ENCODE data around the gene C3orf80. TPM values are rescaled to one million over a fixed set of nuclear protein-coding genes. Genes with fewer than 3 reads are reported as not detected.

C3orf80 gene
- total RNA-seq, 1 donor from 2014 or later: not detected

- peaks cover under 1% of the 10 kb centered on the region for H3K27me3 Mint-ChIP-seq
- no peak for TF ChIP-seq CTCF (IDR thresholded peaks at IDR 0.05)
- H3K27ac Mint-ChIP-seq: no peak overlapping the region
- peaks cover 9% of the 10 kb centered on the region for H3K9me3 Mint-ChIP-seq
- H3K4me3 Mint-ChIP-seq: no peak overlapping the region
- DNase-seq (no peak), ATAC-seq (ENCODE audit: low read depth) (no peak)
- H3K36me3 Mint-ChIP-seq (ENCODE audit: low read depth): no peaks in the 10 kb centered on the region
- intact Hi-C loops (cut with micrococcal nuclease): no loop called here
- no peaks in the 10 kb centered on the region for H3K4me1 Mint-ChIP-seq
- CTCF ChIA-PET: no interaction called here
- POLR2A ChIA-PET: no interaction called here
Measured at GRCh38 chr3:160245261-160245800, 20.1 kb downstream of the C3orf80 start.

DNA sequence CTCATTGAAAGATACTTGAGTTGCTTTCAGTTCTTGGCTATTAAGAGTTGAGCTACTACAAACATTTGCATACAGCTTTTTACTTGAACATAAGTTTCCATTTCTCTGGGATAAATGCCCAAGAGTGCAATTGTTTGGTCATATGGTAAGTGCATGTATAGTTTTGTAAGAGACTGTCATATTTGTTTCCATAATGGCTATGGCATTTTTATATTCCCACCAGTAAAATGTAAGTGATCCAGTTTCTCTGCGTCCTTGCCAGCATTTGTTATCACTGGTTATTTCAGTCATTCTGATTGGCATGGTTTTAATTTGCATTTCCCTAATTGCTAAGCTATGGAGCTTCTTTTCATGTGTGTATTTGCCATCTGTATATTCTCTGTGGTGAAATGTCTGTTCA is 22.5 kb downstream of the C3orf80 start:
- DNase-seq (no peak), ATAC-seq (ENCODE audit: low read depth) (no peak)
- Mint-ChIP-seq H3K36me3 (ENCODE audit: low read depth) (no peaks in the 10 kb centered on the region), H3K4me1 (no peaks in the 10 kb centered on the region), H3K27me3 (no peaks in the 10 kb centered on the region), H3K27ac (no peak overlapping the region), H3K4me3 (no peak overlapping the region), H3K9me3 (peaks cover 9% of the 10 kb centered on the region)
- TF ChIP-seq CTCF (IDR thresholded peaks at IDR 0.05): no peak
- ChIA-PET CTCF (no interaction called here), POLR2A (no interaction called here)
- intact Hi-C loops (cut with micrococcal nuclease): no loop called here

- Mint-ChIP-seq H3K36me3 (ENCODE audit: low read depth) (peaks cover 2% of the 10 kb centered on the region), H3K27ac (no peak overlapping the region), H3K9me3 (no peaks in the 10 kb centered on the region), H3K4me1 (no peaks in the 10 kb centered on the region), H3K27me3 (no peaks in the 10 kb centered on the region), H3K4me3 (no peak overlapping the region)
- DNase-seq (no peak), ATAC-seq (ENCODE audit: low read depth) (no peak)
- ChIA-PET POLR2A (no interaction called here), CTCF (no interaction called here)
- intact Hi-C loops (cut with micrococcal nuclease): no loop called here
- TF ChIP-seq CTCF (IDR thresholded peaks at IDR 0.05): no peak
Measured at GRCh38 chr3:160253298-160253697, 28.1 kb downstream of the C3orf80 start.

- DNase-seq (no peak), ATAC-seq (ENCODE audit: low read depth) (no peak)
- ChIA-PET CTCF (no interaction called here), POLR2A (no interaction called here)
- Mint-ChIP-seq H3K36me3 (ENCODE audit: low read depth) (peaks cover 5% of the 10 kb centered on the region), H3K4me3 (no peak overlapping the region), H3K27me3 (no peaks in the 10 kb centered on the region), H3K9me3 (no peaks in the 10 kb centered on the region), H3K27ac (no peak overlapping the region), H3K4me1 (no peaks in the 10 kb centered on the region)
- TF ChIP-seq CTCF (IDR thresholded peaks at IDR 0.05): no peak
- intact Hi-C loops (cut with micrococcal nuclease): no loop called here
Measured at GRCh38 chr3:160257606-160258005, 32.4 kb downstream of the C3orf80 start.

- Mint-ChIP-seq H3K9me3 (no peaks in the 10 kb centered on the region), H3K27ac (no peak overlapping the region)
- intact Hi-C loops (cut with micrococcal nuclease): no loop called here
Measured at GRCh38 chr3:160259589-160259988, 34.4 kb downstream of the C3orf80 start.

More at GRCh38 chr3:160259589-160259988, 34.4 kb downstream of the C3orf80 start:
- no peak for TF ChIP-seq CTCF (IDR thresholded peaks at IDR 0.05)
- Mint-ChIP-seq H3K27me3 (no peaks in the 10 kb centered on the region), H3K36me3 (ENCODE audit: low read depth) (peaks cover 5% of the 10 kb centered on the region), H3K4me1 (no peaks in the 10 kb centered on the region), H3K4me3 (no peak overlapping the region)
- ChIA-PET CTCF (no interaction called here), POLR2A (no interaction called here)
- no peak for ATAC-seq (ENCODE audit: low read depth)
- no peak for DNase-seq
